Neuronal stem cell (in vitro differentiated cells): Measurements from ENCODE around the gene CELF4.

Source experiments
- DNase-seq: peaks from one replicate; pipeline ENCODE4 v3.0.0-alpha.2; 2013; ENCODE audit warnings: low spot score
- H2AFZ ChIP-seq: one replicate; pipeline ENCODE4 v1.6.1; 2013; ENCODE audit warnings: mild to moderate bottlenecking, low read length, inconsistent platforms
- H2AK5ac ChIP-seq: 2 replicates; pipeline ENCODE4 v1.6.1; 2013; ENCODE audit warnings: low read depth, mild to moderate bottlenecking, inconsistent platforms, low read length, moderate library complexity, mixed read lengths
- H2BK120ac ChIP-seq: 2 replicates; pipeline ENCODE4 v1.6.1; 2013; ENCODE audit warnings: low read depth, mild to moderate bottlenecking, inconsistent platforms, low read length, moderate library complexity, mixed read lengths
- H2BK12ac ChIP-seq: one replicate; pipeline ENCODE4 v1.6.1; 2013; ENCODE audit warnings: low read length, inconsistent platforms
- H2BK15ac ChIP-seq: 2 replicates; pipeline ENCODE4 v1.6.1; 2013; ENCODE audit warnings: mild to moderate bottlenecking, low read length, inconsistent platforms, mixed read lengths
- H2BK5ac ChIP-seq: one replicate; pipeline ENCODE4 v1.6.1; 2013; ENCODE audit warnings: inconsistent platforms, mild to moderate bottlenecking, low read length, moderate library complexity
- H3K14ac ChIP-seq: one replicate; pipeline ENCODE4 v1.6.1; 2013; ENCODE audit warnings: low read length, inconsistent platforms
- H3K18ac ChIP-seq: 2 replicates; pipeline ENCODE4 v1.6.1; 2013; ENCODE audit warnings: low read length, inconsistent platforms
- H3K23ac ChIP-seq: 2 replicates; pipeline ENCODE4 v1.6.1; 2013; ENCODE audit warnings: low read depth, mild to moderate bottlenecking, mixed read lengths, low read length, inconsistent platforms; ENCODE audit not compliant: poor library complexity
- H3K27ac ChIP-seq: replicated peaks from 3 replicates; pipeline ENCODE4 v1.5.1; 2013; ENCODE audit warnings: low read length, inconsistent platforms
- H3K27me3 ChIP-seq, 3 experiments: 2 replicates each; pipeline ENCODE4 v1.6.1; 2013; ENCODE audit warnings: low read length in 3 of 3, mild to moderate bottlenecking in 2 of 3, inconsistent platforms in 1 of 3, low read depth in 1 of 3, mixed read lengths in 1 of 3, moderate library complexity in 1 of 3; ENCODE audit not compliant: control insufficient read depth in 3 of 3, insufficient read depth in 3 of 3
- H3K36me3 ChIP-seq, 2 donors: replicated peaks in 1 of 2; 2 replicates each; pipeline ENCODE4 v1.6.1; 2013; ENCODE audit warnings: low read length in 2 of 2; ENCODE audit not compliant: control insufficient read depth in 2 of 2, insufficient read depth in 2 of 2
- H3K4ac ChIP-seq: 2 replicates; pipeline ENCODE4 v1.6.1; 2013; ENCODE audit warnings: inconsistent platforms, mild to moderate bottlenecking, low read length, moderate library complexity
- H3K4me1 ChIP-seq, 2 donors: 1 replicate in 1 of 2; 2 replicates in 1 of 2; pipeline ENCODE4 v1.6.1; 2013; ENCODE audit warnings: low read length in 2 of 2, low read depth in 1 of 2; ENCODE audit not compliant: control insufficient read depth in 2 of 2, insufficient read depth in 1 of 2
- H3K4me2 ChIP-seq: one replicate; pipeline ENCODE4 v1.6.1; 2013; ENCODE audit warnings: mild to moderate bottlenecking, low read length, inconsistent platforms; ENCODE audit not compliant: insufficient read depth, poor library complexity, severe bottlenecking
- H3K4me3 ChIP-seq, 2 donors: 2 replicates each; pipeline ENCODE4 v1.5.1; 2013; ENCODE audit warnings: low read length in 2 of 2, mild to moderate bottlenecking in 2 of 2, inconsistent platforms in 1 of 2, moderate library complexity in 1 of 2
- H3K79me1 ChIP-seq: one replicate; pipeline ENCODE4 v1.6.1; 2013; ENCODE audit warnings: low read depth, mild to moderate bottlenecking, inconsistent platforms, low read length, moderate library complexity
- H3K9ac ChIP-seq: one replicate; pipeline ENCODE4 v1.6.1; 2013; ENCODE audit warnings: mild to moderate bottlenecking, low read depth, low read length, inconsistent platforms; ENCODE audit not compliant: poor library complexity
- H3K9me3 ChIP-seq, 2 donors: replicated peaks in 1 of 2; 2 replicates each; pipeline versions ENCODE3 to v1.6.1; 2013; ENCODE audit warnings: low read length in 2 of 2, mild to moderate bottlenecking in 2 of 2, inconsistent platforms in 1 of 2, low read depth in 1 of 2, mixed read lengths in 1 of 2, moderate library complexity in 1 of 2; ENCODE audit not compliant: control insufficient read depth in 2 of 2, insufficient read depth in 1 of 2
- H4K8ac ChIP-seq: one replicate; pipeline ENCODE4 v1.6.1; 2013; ENCODE audit warnings: low read depth, mild to moderate bottlenecking, inconsistent platforms, low read length, moderate library complexity
- H4K91ac ChIP-seq: one replicate; pipeline ENCODE4 v1.6.1; 2013; ENCODE audit warnings: low read length, low read depth, mild to moderate bottlenecking, inconsistent platforms; ENCODE audit not compliant: poor library complexity
- whole genome bisulfite sequencing, 2 donors: extraction: QIAGEN DNeasy Blood & Tissue Kit; methylation state at CpG; one replicate each; pipeline ENCODE4 v1.1.7; 2013; ENCODE audit warnings: missing lambda C conversion rate in 2 of 2, mixed read lengths in 1 of 2; ENCODE audit not compliant: insufficient read length in 2 of 2, insufficient replicate concordance in 1 of 2; ENCODE audit errors: extremely low coverage in 2 of 2; 5-methylcytosine and 5-hydroxymethylcytosine counted together

The CELF4 gene

DNA sequence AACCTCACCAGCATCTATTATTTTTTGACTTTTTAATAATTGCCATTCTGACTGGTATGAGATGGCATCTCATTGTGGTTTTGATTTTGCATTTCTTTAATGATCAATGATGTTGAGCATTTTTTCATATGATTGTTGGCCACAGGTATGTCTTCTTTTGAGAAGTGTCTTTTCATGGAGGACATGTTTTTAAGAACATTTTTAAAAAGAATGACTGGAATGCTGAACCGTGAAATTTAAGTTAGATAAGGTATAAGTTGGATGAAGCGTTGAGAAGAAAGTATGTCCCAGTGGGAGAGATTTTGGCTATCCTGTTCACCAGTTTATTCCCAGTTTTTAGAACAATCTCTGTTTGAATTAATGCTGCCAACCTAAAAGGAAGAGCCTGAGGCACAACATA lies 365.9 kb downstream of the CELF4 start:
- 100% methylated on average over 2 of the region's 2 CpGs; no CpG with 5 or more reads in 1 of the 2 donors for WGBS, 2 donors
- no peak overlapping the region for H4K91ac ChIP-seq

More for the DNA sequence above, 365.9 kb downstream of the CELF4 start:
- Histone ChIP-seq H2BK5ac (no peak overlapping the region), H3K27ac (no peak overlapping the region), H3K79me1 (no peaks in the 10 kb centered on the region), H2AFZ (no peak overlapping the region), H2BK120ac (no peak overlapping the region), H3K27me3 (no peaks in the 10 kb centered on the region), H3K4ac (no peak overlapping the region), H3K4me3 (no peak overlapping the region), H3K4me1 (no peaks in the 10 kb centered on the region), H3K9ac (no peak overlapping the region), H3K18ac (no peak overlapping the region), H2AK5ac (no peak overlapping the region), H2BK15ac (no peak overlapping the region), H3K4me2 (no peak overlapping the region), H4K8ac (no peak overlapping the region), H3K36me3 (no peaks in the 10 kb centered on the region), H3K14ac (no peak overlapping the region), H3K9me3 (peaks cover 0 to 2% of the 10 kb centered on the region in 2 donors), H2BK12ac (no peak overlapping the region), H3K23ac (no peak overlapping the region)
- DNase-seq, result no peak
